Measurements from ENCODE around the gene SLC47A1. TPM values are rescaled to one million over a fixed set of nuclear protein-coding genes. Genes with fewer than 3 reads are reported as not detected.

Gene SLC47A1
- total RNA-seq, 1 donor from 2014 or later = 0.26 TPM

GRCh38 chr17:19534562-19535149, 1.0 kb downstream of the SLC47A1 start:
- Mint-ChIP-seq H3K27me3 (ENCODE audit: insufficient read depth) (peaks cover 47% of the 10 kb centered on the region), H3K4me3 (peak overlapping the region; percentile 32), H3K27ac (no peak overlapping the region), H3K4me1 (ENCODE audit: low read depth) (peaks cover 7% of the 10 kb centered on the region), H3K9me3 (no peaks in the 10 kb centered on the region), H3K36me3 (ENCODE audit: low read depth) (no peaks in the 10 kb centered on the region)
- intact Hi-C loops (cut with micrococcal nuclease) = no loop called here
- DNase-seq (ENCODE audit: low spot score) = no peak

- Mint-ChIP-seq H3K27me3 (ENCODE audit: insufficient read depth) (peaks cover 38% of the 10 kb centered on the region), H3K4me3 (no peak overlapping the region), H3K36me3 (ENCODE audit: low read depth) (no peaks in the 10 kb centered on the region), H3K9me3 (no peaks in the 10 kb centered on the region), H3K4me1 (ENCODE audit: low read depth) (peaks cover 7% of the 10 kb centered on the region), H3K27ac (no peak overlapping the region)
- intact Hi-C loops (cut with micrococcal nuclease) = no loop called here
- no peak for DNase-seq (ENCODE audit: low spot score)
Observed at GRCh38 chr17:19537111-19537510, 3.5 kb downstream of the SLC47A1 start.

- H3K27ac Mint-ChIP-seq = no peak overlapping the region
- no peak for DNase-seq (ENCODE audit: low spot score)
- H3K4me1 Mint-ChIP-seq (ENCODE audit: low read depth) = peaks cover 7% of the 10 kb centered on the region
- intact Hi-C loops (cut with micrococcal nuclease) = no loop called here
- H3K27me3 Mint-ChIP-seq (ENCODE audit: insufficient read depth) = peaks cover 26% of the 10 kb centered on the region
- no peak overlapping the region for H3K4me3 Mint-ChIP-seq
- H3K9me3 Mint-ChIP-seq = no peaks in the 10 kb centered on the region
- no peaks in the 10 kb centered on the region for H3K36me3 Mint-ChIP-seq (ENCODE audit: low read depth)
Observed at GRCh38 chr17:19538095-19539039, 4.7 kb downstream of the SLC47A1 start.

GRCh38 chr17:19539040-19539399, 5.4 kb downstream of the SLC47A1 start:
- Mint-ChIP-seq H3K4me1 (ENCODE audit: low read depth) (peaks cover 7% of the 10 kb centered on the region), H3K9me3 (no peaks in the 10 kb centered on the region), H3K4me3 (no peak overlapping the region), H3K27me3 (ENCODE audit: insufficient read depth) (peaks cover 26% of the 10 kb centered on the region), H3K36me3 (ENCODE audit: low read depth) (no peaks in the 10 kb centered on the region), H3K27ac (no peak overlapping the region)
- DNase-seq (ENCODE audit: low spot score) = no peak
- intact Hi-C loops (cut with micrococcal nuclease) = no loop called here

- Mint-ChIP-seq H3K4me1 (ENCODE audit: low read depth) (peaks cover under 1% of the 10 kb centered on the region), H3K9me3 (no peaks in the 10 kb centered on the region), H3K27ac (no peak overlapping the region), H3K4me3 (no peak overlapping the region), H3K27me3 (ENCODE audit: insufficient read depth) (peaks cover 20% of the 10 kb centered on the region), H3K36me3 (ENCODE audit: low read depth) (no peaks in the 10 kb centered on the region)
- intact Hi-C loops (cut with micrococcal nuclease) = no loop called here
- DNase-seq (ENCODE audit: low spot score) = no peak
Observed at GRCh38 chr17:19539841-19540311, 6.2 kb downstream of the SLC47A1 start.

- Mint-ChIP-seq H3K9me3 (no peaks in the 10 kb centered on the region), H3K4me1 (ENCODE audit: low read depth) (no peaks in the 10 kb centered on the region), H3K27ac (no peak overlapping the region), H3K36me3 (ENCODE audit: low read depth) (no peaks in the 10 kb centered on the region), H3K27me3 (ENCODE audit: insufficient read depth) (peaks cover 16% of the 10 kb centered on the region), H3K4me3 (no peak overlapping the region)
- intact Hi-C loops (cut with micrococcal nuclease) = no loop called here
- DNase-seq (ENCODE audit: low spot score) = no peak
Observed at GRCh38 chr17:19540706-19541370, 7.2 kb downstream of the SLC47A1 start.

- no peak overlapping the region for H3K4me3 Mint-ChIP-seq
- intact Hi-C loops (cut with micrococcal nuclease) = no loop called here
- H3K36me3 Mint-ChIP-seq (ENCODE audit: low read depth) = no peaks in the 10 kb centered on the region
- no peaks in the 10 kb centered on the region for H3K4me1 Mint-ChIP-seq (ENCODE audit: low read depth)
- no peak for DNase-seq (ENCODE audit: low spot score)
- H3K27me3 Mint-ChIP-seq (ENCODE audit: insufficient read depth) = peaks cover 12% of the 10 kb centered on the region
- H3K9me3 Mint-ChIP-seq = no peaks in the 10 kb centered on the region
- H3K27ac Mint-ChIP-seq = no peak overlapping the region
Observed at GRCh38 chr17:19541445-19541844, 7.8 kb downstream of the SLC47A1 start.

- H3K27me3 Mint-ChIP-seq (ENCODE audit: insufficient read depth) = peaks cover 5% of the 10 kb centered on the region
- DNase-seq (ENCODE audit: low spot score) = no peak
- no peak overlapping the region for H3K27ac Mint-ChIP-seq
- H3K36me3 Mint-ChIP-seq (ENCODE audit: low read depth) = no peaks in the 10 kb centered on the region
- H3K4me3 Mint-ChIP-seq = no peak overlapping the region
- intact Hi-C loops (cut with micrococcal nuclease) = no loop called here
- H3K4me1 Mint-ChIP-seq (ENCODE audit: low read depth) = no peaks in the 10 kb centered on the region
- no peaks in the 10 kb centered on the region for H3K9me3 Mint-ChIP-seq
Observed at GRCh38 chr17:19542247-19542646, 8.6 kb downstream of the SLC47A1 start.

- H3K4me3 Mint-ChIP-seq = no peak overlapping the region
- DNase-seq (ENCODE audit: low spot score) = no peak
- no peaks in the 10 kb centered on the region for H3K9me3 Mint-ChIP-seq
- no peak overlapping the region for H3K27ac Mint-ChIP-seq
- H3K4me1 Mint-ChIP-seq (ENCODE audit: low read depth) = no peaks in the 10 kb centered on the region
- H3K27me3 Mint-ChIP-seq (ENCODE audit: insufficient read depth) = peaks cover 1% of the 10 kb centered on the region
- intact Hi-C loops (cut with micrococcal nuclease) = no loop called here
- no peaks in the 10 kb centered on the region for H3K36me3 Mint-ChIP-seq (ENCODE audit: low read depth)
Observed at GRCh38 chr17:19544366-19544765, 10.7 kb downstream of the SLC47A1 start.

GRCh38 chr17:19546289-19547065, 12.8 kb downstream of the SLC47A1 start:
- H3K4me1 Mint-ChIP-seq (ENCODE audit: low read depth) = no peaks in the 10 kb centered on the region
- intact Hi-C loops (cut with micrococcal nuclease) = no loop called here
- no peak overlapping the region for H3K27ac Mint-ChIP-seq
- no peak for DNase-seq (ENCODE audit: low spot score)
- peaks cover 1% of the 10 kb centered on the region for H3K27me3 Mint-ChIP-seq (ENCODE audit: insufficient read depth)
- H3K4me3 Mint-ChIP-seq = no peak overlapping the region
- no peaks in the 10 kb centered on the region for H3K36me3 Mint-ChIP-seq (ENCODE audit: low read depth)
- no peaks in the 10 kb centered on the region for H3K9me3 Mint-ChIP-seq

- Mint-ChIP-seq H3K27ac (no peak overlapping the region), H3K9me3 (no peaks in the 10 kb centered on the region), H3K4me3 (no peak overlapping the region), H3K36me3 (ENCODE audit: low read depth) (no peaks in the 10 kb centered on the region), H3K27me3 (ENCODE audit: insufficient read depth) (peaks cover 8% of the 10 kb centered on the region), H3K4me1 (ENCODE audit: low read depth) (no peaks in the 10 kb centered on the region)
- DNase-seq (ENCODE audit: low spot score) = no peak
- intact Hi-C loops (cut with micrococcal nuclease) = no loop called here
Observed at GRCh38 chr17:19549746-19550623, 16.3 kb downstream of the SLC47A1 start.

GRCh38 chr17:19551165-19551564, 17.5 kb downstream of the SLC47A1 start:
- H3K4me1 Mint-ChIP-seq (ENCODE audit: low read depth) = no peaks in the 10 kb centered on the region
- H3K36me3 Mint-ChIP-seq (ENCODE audit: low read depth) = no peaks in the 10 kb centered on the region
- no peak overlapping the region for H3K4me3 Mint-ChIP-seq
- H3K27ac Mint-ChIP-seq = no peak overlapping the region
- H3K27me3 Mint-ChIP-seq (ENCODE audit: insufficient read depth) = peaks cover 8% of the 10 kb centered on the region
- H3K9me3 Mint-ChIP-seq = no peaks in the 10 kb centered on the region
- intact Hi-C loops (cut with micrococcal nuclease) = no loop called here
- no peak for DNase-seq (ENCODE audit: low spot score)

All from activated T-helper 1 cell treated with anti-CD3 and anti-CD28 coated beads, Interleukin-12 subunit alpha, Interleukin-12 subunit beta, Interleukin-2, Interleukin-4 antibody, amounts not matched to agents 30 ng/mL and 10 ng/mL and 1 ng/mL, durations not matched to agents 14 hours and 24 hours and 36 hours (primary cell).